ENCODE measurements around the gene TIGD6.
"Not testable (repeated sequence)": the region's sequence is repeated elsewhere in the genome, so short reads cannot be mapped to it uniquely, and the experiment has no call there.

TIGD6 gene

DNA sequence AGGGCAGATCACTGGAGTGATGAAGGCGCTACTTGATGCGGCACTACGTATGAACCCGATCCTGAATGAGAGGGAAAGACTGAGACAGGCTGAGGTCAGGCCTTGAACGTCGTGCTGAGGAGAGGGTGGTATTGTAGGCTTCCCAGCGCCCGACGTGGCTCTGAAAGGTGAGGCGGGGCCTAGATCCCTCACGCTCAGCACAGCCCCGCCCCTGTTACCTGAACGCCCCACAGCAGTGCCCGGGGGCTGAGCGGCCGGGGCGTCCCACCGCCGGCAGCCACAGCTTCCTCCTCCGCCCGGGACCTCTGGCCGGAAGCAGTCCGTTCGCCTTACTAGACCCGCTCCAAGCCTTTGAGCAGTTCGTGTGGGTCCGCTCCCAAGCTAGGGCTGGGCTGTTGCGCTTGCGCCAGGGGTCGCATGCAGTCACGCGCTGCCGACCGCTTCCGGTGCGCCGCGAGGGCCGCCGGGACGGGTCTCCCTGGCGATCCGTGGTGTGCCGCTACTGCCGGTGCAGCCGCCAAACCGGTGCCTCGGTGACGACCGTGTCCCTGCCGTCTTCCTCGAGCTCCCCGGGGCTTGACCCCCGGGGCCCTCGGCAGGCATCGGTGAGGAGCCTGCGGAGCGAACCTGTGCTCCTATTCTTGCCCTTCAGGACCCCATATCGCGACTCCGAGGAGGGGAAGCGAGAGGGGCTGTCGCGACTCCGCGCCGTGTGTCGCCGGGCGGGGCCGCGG lies at the start of gene TIGD6, which contains the start of gene HMGXB3:
TIGD6 (minus strand) TSS at position 399 of the 734 bp plus-strand sequence. CDS start 4,306 bp downstream, outside the sequence.
HMGXB3 (plus strand) TSS at position 484 of the 734 bp plus-strand sequence. CDS start 4,114 bp downstream, outside the sequence.
- peak; percentile 69 to 96 (median 87) for DNase-seq

DNA sequence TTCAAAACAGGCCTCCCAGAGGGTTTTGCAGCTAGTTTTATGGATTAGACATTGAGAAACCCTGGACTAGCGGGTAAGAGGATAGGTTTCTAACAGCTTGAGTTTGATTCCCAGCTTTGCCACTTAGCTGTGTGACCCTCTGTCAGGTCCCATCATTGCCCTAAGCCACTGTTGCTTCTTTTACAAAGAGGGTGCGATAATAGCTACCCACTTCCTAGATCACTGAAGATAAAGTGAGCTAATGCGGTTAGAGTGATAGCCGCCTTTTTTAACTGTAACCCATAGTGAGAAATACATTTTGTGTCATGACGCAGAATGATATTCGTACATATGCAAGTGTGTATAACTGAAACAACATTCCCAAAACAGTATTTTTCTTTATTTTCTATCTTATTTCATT lies 45.6 kb upstream of the TIGD6 start:
- DNase-seq = no peak

DNA sequence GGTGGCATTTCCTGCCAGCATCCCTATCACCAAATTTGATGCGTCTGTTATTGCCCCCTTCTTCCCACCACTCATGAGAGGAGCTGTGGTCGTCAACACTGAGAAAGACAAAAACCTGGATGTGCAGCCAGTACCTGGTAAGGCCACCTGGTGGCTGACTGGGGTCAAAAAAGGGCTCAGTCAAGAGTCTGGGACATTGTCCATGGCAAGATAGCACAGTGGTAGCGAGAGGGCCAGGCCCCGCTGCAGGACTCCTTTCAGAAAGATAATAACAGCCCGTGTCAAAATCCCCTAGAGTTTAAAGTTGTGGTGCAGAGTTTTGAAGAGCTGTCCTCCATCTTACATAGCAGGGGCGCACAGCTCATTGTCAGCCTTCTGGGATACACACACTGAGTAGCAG lies 45.1 kb upstream of the TIGD6 start:
- DNase-seq = no peak

- DNase-seq = no peak
Observed at GRCh38 chr5:150044712-150045111, 44.3 kb upstream of the TIGD6 start.

GRCh38 chr5:150044329-150044681 lies 43.9 kb upstream of the TIGD6 start:
- DNase-seq = no peak

DNA sequence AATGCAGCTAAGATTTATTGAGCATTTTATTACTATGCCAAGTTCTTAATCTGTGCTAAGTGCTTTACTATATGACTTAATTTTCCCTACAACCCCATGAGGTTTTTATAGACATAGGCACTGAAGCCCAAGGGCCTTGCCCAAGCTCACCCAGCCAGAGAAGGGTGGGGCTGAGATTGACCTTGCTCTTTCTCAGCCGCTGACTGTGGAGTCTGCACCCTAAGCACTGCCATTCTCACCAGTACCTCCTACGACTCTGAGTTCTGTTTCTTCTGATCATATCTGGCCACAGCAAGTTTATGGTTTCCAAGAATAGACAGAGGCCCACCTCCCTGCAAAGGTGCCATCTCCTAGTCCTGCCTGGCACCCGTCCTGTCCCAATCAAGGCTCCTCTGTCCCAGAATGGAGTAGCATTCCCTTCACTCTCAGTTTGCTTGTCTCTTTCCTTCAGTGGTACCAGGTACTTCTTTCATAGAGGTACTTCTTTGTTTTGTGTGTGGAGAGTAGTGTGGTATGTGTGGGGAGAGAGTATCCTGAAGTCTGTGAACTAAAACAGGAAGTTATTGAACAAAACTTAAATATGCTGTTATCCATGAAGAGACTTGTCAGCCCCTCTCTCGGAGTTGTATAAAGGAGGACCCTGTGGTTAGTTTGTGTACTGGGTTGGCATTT lies 43.3 kb upstream of the TIGD6 start:
- no peak for DNase-seq

DNA sequence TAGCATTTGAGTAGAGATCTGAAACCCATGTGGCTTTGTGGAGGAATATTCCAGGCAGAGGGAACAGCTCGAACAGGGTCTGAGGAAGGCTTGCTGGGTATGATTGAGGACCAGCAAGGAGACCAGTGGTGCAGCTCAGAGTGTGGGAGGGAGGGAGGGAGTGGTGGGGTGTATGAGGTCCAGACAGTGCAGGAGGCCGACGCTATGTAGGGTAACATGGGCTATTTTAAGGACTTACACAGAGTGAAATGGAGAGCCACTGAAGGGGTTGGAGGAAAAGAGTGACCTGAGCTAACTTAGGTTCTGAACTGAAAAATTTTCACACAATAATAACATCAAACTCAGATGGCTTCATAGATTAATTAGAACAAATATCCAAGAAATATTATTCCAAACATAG lies 42.0 kb upstream of the TIGD6 start:
- no peak for DNase-seq

DNA sequence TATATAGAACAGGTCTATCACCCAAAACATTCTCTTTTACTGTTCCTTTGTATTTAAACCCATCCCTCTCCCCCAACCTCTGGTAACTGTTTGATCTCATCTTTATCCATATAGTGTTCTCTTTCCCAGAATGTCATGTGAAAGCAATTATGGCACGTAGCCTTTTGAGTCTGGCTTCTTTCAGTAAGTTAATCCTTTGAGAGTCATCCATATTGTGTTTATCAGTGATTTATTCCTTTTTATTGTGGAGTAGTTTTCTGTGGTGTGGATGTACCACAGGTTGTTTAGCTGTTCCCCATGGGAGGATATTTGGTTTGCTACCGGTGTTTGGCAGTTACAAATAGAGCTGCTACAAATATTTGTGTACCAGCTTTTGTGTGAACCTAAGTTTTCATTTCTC lies 38.1 kb upstream of the TIGD6 start:
- DNase-seq = no peak

DNA sequence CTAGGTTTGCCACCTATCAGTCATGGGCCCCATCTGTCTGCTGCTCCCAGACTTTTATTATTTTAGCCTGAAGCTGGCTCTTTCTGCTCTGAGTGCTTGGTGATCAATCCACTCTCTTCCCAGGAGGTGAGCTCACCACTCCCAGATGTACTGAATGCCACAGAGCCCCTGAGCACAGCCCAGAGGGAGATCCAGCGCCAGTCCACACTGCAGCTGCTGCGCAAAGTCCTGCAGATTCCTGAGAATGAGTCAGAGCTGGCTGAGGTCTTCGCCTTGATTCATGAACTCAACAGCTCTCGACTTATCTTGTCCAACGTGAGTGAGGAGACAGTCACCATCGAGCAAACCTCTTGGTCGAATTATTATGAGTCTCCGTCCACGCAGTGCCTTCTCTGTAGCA lies 36.1 kb upstream of the TIGD6 start:
- DNase-seq = no peak

GRCh38 chr5:150035139-150035895 lies 34.9 kb upstream of the TIGD6 start:
- DNase-seq = no peak

GRCh38 chr5:150034662-150035061 lies 34.2 kb upstream of the TIGD6 start:
- DNase-seq = no peak

GRCh38 chr5:150033334-150033733 lies 32.9 kb upstream of the TIGD6 start:
- DNase-seq = no peak

GRCh38 chr5:150028047-150028446 lies 27.6 kb upstream of the TIGD6 start:
- not testable (repeated sequence) for DNase-seq

DNA sequence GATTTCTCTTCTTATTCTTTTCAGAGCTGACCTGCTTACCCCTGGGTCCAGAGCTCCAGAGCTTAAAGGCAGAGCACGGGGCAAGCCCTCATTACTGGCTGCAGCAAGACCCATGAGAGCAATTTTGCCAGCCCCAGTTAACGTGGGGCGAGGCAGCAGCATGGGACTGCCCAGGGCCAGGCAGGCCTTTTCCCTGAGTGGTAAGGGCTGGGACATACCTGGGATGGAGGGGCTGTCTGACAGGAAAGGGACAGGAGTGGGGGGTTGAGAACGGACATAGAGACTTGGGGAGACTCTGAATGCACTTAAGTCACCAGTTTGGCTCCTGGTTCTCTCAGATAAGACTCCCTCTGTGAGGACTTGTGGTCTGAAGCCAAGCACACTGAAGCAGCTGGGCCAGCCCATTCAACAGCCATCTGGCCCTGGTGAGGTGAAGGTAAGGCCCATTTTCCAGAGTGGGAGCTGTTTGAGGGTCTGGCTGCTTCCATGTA lies 26.3 kb upstream of the TIGD6 start:
- DNase-seq = no peak

DNA sequence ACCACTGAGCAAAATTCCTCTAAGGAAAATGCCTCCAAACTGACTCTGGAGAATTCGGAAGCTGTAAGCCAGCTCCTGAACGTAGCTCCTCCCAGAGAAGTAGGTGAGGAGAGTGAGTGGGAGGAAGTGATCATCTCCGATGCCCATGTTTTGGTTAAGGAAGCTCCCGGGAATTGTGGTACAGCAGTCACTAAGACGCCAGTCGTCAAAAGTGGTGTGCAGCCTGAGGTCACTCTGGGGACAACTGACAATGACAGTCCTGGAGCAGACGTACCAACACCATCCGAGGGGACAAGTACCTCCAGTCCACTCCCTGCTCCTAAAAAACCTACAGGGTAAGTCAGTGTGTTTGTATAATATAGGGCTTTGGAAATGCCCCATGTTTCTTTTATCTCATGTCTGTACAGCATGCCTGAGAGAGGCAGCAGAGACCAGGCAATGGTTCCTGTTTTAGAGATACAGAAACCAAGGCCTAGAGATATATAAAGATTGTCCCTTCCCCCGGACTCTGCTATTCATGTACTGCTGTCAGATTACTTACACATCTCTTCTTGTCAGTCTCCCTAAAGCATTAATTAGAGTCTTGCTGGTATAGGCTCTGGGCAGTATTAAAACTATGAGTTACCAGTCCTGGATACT lies 24.0 kb upstream of the TIGD6 start:
- DNase-seq = peak in 1 of 56 donors; percentile 15

DNA sequence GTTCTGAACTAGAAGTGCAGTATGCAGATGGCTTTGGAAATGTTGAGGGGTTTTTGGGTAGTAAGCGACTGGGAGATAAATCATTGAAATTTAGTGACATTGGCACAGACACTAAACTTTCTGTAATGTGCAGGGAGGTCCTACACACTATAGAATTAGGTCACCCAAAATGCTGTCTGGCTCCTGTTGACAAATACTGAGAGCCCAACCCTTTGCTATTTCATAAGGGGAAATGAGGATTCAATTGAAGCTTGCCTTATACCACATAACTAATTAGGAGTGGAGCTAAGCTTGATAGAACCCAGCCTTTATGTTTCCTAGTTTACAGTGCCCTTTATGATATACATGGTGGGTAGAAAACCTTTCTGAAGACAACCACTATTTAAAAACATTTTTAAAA lies 22.7 kb upstream of the TIGD6 start:
- DNase-seq = no peak

GRCh38 chr5:150022681-150023080 lies 22.2 kb upstream of the TIGD6 start:
- no peak for DNase-seq

DNA sequence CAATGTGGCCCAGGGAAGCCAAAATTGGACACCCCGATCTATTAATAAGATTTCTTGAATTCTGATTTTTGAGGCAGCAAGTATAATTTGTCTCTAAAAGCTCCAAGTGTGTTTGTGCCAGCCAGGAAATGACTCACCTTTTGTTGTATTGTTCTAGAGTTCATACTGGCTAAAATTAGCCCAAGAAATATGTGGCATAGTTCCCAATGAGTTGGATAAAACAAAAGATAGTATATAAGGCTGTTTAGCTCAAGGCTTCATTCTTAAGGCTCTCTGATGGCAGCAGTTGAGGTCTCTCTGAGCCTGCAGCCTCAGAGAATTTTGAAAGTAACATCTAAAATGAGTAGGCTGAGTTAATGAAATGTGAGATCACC lies 21.7 kb upstream of the TIGD6 start:
- peak in 1 of 56 donors; percentile 33 for DNase-seq

DNA sequence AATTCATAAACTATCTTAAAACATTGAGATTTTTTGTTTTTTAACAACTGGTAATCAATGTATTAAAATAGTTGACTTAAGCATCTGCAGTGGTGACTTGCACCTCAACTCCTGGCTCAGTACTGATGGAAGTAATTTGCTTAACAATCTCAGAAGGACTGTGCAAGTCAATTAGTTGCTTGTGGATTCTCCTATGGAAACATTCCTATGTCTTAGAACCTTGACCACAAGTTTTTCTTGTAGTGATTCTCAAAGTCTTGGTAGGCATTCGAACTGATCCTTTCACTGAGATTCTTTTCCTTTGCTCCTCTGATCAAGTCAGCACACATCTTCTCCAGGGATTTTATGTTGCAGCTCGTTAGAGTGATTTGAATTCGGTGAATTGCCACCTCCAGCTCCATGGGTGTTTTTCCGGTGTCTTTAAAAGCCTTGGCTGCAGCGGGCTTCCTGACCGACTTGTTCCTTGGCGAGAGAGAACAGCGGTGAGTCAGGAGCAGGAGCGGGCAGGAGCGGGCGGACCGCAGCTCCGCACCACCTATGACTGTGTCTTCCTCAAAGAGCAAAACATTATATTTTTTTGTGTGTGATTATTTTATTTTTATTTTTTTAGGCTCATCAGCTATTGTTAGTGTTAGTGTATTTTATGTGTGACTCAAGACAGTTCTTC lies 21.2 kb upstream of the TIGD6 start:
- peak in 2 of 56 donors; percentile 5 to 33 for DNase-seq

DNA sequence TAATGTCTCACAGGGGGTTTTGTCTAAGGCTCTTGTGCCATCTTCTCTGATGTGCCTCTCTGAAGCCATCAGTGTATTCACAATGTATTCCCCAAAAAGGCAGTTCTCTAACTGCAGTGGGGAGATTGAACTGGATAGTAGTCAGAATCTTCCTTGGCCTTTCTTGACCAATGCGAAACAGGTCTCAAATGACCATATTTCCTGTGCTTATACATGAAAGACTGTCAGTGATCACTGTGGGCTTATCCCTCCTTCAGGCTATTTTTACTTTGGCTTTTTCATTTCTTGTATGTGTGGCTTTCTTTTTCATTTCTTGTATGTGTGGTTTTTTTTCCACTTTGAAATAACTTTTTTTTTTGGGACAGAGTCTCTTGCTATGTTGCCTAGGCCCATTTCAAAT lies 19.8 kb upstream of the TIGD6 start:
- DNase-seq = no peak

Data from amygdala (tissue), 56 donors.